NCI-H510A (cell line): ENCODE data around the gene GFI1.
"Not testable (repeated sequence)": the region's sequence is repeated elsewhere in the genome, so short reads cannot be mapped to it uniquely, and the experiment has no call there.

Source experiments
- DNase-seq: peaks from one replicate; lab custom pipeline; 2025; lab: John Stamatoyannopoulos, UW

The GFI1 gene

DNA sequence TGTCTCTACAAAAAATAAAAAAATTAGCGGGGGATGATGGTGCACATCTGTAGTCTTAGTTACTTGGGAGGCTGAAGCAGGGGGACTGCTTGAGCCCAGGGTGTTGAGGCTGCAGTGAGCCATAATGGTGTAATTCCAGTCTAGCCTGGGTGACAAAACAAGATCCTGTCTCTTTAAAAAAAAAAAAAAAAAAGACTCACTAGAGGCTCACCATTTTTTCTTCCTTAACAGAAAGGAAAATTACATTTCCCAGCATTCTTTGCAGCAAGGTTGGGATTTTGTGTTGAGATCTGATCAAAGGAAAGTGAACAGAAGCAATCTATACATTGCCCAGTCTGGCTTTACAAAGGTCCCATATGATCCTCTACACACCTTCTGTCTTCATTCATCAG lies 21.5 kb downstream of the GFI1 start:
- DNase-seq, result no peak

DNA sequence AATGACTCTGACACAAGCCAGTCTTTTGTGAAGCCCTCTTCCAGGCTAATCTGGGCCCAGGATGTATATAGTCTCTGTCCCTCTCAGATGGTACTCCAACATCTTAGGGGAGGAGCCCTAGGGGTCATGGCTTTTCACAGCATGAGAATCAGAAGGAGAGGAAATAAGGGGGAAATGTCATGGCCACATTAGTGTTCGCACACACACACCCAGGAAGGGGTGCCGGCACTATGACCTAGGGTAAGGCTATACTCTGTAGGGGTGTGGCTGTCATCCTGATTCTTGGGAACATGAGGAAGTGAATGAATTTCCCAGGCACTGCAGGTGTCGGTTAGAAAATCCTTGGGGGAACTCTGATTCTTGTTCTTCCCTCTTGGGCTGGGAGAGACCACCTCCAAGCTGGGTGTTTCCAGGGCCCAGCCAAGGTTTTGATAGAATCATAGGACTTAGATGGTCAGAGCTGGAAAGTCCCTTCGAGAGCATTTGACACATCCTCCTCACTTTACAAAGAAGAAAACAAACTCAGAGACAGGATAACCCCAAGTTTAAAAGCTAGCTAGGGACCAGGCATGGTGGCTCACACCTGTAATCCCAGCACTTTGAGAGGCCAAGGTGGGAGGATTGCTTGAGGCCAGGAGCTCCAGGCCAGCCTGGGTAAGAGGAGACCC lies 22.0 kb downstream of the GFI1 start:
- DNase-seq, result no peak

DNA sequence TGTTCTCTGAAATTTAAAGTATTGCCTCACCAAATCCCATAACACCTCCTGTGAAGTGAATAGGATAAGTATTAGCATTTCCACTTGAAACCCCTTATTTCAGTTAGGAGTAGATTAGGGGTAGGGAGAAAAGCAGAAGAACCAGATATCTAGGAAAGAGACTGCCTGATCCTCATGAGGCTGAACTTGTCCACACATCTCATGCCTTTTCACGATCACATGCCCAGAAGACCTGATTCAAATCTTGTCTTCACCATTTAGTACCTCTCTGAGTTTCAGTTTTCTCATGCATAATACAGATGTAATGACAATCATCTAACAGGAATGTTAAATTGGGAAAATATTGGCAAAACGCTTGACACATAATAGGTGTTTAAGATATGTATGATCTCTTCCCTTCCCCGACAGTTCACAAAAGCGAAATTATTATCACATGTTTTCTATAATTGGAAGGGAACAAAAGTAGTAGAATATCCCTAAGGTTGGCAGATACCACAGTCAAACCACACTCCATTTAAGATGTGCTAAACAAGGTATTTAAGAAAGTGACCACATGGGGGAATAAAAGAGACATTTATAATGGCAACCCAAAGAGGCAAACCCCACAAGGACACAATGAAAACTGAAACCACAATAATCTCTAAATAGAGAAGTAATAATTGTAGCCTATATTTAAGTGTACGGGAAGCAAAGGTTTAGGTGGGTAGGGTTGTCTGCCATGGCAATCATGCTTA lies 25.2 kb downstream of the GFI1 start:
- no peak for DNase-seq

DNA sequence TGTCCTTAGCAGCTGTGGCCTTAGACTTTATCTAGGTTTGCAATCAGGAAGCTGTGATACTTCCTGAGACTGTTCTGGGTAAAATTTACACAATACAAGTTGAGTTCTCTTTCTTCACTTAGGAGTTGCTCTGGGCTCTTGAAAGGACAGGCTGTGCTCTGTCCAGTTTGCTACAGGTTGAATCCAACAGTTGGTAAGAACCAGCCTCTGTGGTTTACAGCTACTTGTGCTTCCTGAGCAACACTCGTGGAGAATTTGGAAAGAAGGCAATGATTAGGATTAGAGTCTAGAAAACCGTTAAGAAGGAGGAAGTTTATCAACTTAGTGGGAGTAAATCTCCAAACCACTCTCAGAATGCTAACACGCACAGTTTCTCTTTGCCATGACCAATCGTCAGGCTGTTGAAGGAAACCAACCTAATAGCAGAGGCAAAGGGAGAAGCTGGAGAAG lies 26.8 kb downstream of the GFI1 start:
- DNase-seq, result no peak

DNA sequence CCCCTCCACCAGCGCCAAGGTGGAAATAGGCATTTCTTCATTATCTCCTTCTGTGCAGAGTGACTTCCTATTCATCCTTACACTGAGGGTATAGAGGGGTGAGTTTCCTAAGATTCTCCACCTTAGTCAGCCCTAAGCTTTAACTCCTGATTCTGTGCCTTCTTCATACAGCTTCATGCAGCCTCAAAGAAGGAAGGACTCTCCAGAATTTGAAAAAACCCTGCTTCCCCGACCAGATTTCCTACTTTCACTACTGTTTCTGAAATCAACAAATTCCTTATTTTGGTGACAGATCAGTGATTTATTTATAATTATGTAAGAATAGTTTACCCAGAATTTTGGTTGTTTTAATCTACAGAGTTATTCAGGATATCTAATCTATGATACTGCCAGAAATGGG lies 28.6 kb downstream of the GFI1 start:
- no peak for DNase-seq

DNA sequence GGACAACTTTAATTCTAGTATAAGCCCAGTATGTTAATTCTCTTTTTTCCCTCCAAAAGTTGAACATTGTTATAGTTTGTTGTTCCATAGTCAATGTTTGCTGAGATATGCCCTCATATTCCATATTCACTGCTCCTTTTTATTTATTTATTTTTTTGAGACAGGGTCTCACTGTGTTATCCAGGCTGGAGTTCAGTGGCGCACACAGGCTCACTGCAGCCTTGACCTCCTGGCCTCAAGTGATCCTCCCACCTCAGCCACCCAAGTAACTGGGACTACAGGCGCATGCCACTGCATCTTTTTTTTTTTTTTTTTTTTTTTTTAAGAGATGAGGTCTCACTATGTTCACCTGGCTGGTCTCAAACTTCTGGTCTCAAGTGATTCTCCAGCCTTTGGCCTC lies 38.7 kb downstream of the GFI1 start:
- DNase-seq, result no peak

DNA sequence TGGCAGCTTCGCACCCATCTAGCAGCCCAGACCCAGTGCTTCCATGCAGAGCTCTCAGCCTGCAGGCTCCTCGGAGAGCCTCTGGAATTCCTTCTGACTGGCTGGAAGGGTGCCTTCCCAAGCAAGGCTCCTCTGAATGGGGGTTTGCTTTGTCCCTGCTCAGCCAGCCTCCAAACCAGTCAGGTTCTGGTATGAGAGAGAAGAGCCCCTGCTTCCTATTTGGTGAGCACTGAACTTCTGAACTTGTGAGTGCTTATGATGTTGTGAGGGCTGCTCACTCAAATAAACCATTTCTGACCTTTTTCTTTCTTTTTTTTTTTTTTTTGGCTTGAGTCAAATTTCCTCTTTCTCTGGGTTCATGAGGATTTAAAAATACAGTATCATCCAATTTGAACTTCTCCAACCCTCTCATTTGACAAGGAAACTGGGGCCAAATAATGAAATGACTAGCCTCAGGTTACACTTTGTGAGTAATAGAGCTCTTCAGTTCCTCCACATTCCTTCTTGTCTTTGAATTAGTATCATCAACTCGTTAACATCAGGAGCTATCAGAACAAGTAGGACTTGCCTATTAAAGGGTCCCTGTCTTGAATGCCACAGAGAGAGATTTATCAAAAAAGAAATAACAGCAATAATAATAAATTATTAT lies 39.6 kb downstream of the GFI1 start:
- DNase-seq, result no peak

DNA sequence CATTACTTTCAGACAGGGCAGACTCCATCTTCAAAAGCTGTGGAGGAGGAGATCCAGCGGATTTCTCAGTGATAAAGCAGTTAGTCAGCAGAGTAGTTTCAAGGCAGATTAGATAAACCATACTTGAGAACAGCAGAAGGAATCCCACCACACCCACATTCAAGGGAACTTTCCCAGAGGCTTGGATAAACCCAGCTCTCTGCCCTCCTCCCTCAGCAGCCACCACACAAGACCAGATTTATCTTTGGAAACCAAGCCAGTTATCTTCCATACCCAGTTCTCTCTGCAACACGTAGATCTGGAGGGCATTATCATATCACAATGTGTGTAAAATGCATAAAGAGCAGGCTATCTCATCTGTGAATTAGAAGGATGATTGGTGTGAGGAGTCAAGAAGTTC lies 40.2 kb downstream of the GFI1 start:
- DNase-seq, result no peak

DNA sequence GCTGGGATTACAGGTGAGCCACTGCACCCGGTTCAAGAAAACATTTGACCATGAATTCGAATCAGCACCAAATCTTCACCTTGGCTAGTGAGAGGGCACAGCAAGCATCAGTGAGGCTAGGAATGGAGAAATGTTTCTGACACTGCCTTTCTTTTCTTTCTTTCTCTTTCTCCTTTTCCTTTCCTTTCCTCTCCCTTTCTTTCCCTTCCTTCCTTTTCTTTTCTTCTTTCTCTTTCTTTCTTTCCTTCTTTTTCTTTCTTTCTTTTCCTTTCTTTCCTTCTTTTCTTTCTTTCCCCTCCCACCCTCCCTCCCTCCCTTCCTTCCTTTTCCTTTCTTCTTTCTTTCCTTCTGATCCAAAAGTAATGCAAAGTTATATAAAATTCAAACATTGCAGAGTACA lies 40.9 kb downstream of the GFI1 start:
- DNase-seq, result no peak

DNA sequence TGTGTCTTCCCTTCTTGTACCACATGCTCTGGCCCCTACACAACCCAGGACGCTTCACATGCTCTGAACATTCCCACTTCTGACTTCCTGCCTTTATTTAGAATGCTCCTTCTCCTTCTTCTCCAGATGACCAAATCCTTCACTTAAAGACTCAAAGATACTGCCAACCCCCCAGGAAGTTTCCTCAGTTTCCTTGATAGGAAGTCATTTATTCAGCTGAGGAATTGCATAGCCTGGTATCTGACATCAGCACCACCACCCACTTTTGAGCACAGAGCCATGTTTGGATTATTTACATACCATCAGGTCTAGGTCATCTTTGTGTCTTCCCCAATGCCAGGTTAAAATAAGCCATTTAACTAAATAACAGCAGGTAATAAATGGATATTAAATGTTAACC lies 42.4 kb downstream of the GFI1 start:
- DNase-seq, result no peak

DNA sequence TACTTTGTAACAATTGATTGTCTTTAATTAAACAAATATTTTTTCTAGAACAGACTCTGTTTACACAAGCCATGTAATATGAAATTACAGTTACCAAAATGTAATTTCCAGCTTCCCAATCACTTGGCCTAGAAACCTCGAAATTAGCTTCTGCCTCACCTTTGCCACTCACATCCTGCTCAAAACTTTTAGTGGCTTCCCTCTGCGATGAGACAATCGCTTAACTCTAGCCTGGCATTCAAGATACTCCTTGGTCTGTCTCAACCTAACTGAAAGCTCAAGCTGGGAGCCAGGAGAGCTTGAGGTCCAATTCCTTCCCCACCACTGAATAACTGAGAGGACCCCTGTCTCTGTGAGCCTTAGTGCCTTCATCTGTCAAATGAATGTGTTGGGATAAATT lies 42.8 kb downstream of the GFI1 start:
- DNase-seq, result no peak

DNA sequence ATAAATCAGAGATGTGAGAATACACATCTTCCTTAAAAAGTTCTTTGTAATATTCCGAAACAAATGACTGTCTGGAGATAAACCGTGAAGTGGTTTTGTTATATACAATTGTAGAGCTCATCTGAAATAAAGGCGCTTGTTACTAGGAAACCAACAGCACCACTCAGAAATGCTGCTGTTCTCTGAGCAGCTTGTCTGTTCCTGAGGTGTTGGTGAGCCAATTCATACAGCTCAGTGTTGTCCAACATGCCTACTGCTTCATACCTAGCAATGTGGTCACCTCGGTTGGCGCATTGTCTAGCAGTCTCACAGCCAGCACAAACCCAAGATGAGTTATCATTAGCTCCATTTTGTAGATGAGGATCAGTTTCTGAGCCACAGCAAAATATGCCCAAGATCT lies 44.4 kb downstream of the GFI1 start:
- no peak for DNase-seq

DNA sequence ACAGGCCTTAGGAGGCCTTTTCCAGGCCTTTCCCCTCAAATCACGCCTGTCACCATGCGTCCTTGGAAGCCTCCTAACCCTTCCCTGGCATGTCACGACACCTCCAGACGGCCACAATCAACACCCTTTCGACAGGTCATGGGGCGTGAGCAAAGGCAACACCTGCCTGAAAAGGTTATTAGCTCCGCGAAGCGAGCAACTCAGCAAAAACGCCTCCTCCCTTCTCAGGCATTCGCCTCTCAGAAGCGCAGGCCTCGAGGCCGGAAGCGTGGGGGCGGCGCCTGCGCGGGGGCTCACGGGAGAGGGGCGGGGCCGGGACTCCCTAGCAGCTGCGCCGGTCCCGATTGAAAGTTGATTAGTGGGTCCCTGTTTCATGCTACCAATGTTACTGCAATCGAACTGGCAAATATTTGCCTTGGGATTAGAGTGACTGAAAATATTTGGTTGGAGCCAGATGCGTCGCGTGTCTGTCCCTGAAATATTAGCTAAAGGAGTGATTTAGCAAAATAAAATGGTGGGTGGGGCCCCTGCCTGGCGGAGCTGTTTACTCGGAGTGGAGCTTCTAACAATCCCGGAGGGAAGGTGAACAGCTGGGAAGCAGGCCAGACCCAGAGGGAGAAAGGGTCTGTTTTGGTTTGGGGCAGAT lies 44.9 kb downstream of the GFI1 start:
- DNase-seq, result peak; percentile 9

DNA sequence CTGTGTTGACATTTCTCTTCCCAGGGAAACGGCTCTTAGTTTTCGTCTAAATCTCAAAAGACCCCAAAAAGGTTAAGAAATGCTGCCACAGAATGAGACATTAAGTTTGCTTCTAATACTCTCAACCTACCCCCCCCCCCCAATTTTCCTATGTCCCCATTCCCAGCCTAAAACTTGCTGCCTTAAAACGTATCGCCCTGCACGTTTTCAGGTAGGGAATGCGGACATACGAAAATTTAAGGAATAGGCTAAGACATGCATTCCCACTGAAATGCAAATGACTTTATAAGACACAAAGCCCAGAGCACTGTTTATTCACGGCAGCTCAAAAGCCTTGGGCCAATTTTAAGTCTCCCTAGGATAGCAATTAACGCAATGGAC lies 45.4 kb downstream of the GFI1 start:
- DNase-seq, result no peak

DNA sequence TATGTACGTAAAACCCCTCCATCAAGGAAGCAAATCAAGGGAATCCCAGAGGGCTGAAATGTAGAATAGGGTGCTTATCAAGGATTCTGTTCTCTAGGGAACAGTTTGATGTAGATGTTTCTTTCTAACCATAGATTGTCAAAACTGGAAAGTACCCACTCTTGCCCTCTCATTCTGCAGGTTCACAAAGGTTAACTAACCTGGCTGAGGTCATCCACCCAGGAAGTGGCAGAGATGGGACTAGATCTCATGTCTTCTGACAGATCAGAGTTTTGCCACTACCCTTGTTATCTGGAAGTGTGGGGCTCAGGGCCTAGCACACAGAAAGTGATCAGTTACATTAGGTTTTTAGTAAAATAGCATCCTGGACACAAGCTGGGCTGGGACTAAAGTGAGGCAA lies 47.4 kb downstream of the GFI1 start:
- no peak for DNase-seq

DNA sequence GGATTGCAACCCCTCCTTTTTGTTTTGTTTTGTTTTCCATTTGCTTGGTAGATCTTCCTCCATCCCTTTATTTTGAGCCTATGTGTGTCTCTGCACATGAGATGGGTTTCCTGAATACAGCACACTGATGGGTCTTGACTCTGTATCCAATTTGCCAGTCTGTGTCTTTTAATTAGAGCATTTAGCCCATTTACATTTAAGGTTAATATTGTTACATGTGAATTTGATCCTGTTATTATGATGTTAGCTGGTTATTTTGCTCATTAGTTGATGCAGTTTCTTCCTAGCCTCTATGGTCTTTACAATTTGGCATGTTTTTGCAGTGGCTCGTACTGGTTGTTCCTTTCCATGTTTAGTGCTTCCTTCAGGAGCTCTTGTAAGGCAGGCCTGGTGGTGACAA lies 52.2 kb downstream of the GFI1 start:
- not testable (repeated sequence) for DNase-seq

DNA sequence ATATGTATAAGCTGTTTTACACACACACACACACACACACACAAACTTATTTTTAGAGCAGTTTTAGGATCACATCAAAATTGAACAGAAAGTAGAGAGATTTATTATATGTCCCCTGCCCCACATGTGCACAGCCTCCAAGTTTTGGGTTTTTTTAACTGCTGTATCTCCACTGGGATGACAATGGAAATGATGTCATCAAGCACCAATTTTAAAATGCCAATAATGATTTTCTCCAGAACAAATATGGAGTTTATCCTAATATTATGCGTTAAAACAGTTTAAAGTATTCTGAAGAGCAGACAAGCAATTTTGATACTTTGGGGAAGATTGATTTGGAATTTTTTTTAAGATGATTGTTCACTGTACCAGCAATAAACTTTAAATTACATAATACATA lies 56.7 kb downstream of the GFI1 start:
- DNase-seq, result no peak

DNA sequence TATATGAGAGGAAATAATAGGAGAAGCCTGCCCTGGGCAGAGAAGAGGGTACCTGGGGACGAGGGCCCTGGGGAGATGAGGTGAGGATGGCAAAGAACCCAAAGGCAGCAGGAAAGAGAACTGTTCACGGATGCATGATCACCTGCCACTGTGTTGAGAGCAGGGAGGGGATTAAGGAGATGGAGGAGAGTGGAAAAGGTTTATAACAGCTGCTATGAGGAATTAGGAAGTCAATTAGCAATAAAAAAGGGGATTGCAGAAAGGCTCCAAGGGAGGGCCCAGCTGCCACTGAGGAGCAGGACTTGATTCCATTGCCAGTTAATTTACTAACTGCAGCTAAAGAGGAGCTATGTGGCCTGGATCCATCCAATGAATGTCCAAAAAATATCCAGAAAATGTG lies 61.1 kb downstream of the GFI1 start:
- DNase-seq, result no peak
